Fibroblast of villous mesenchyme (primary cell): Measurements from ENCODE around the gene KISS1R. TPM values are rescaled to one million over a fixed set of nuclear protein-coding genes. Genes with fewer than 3 reads are reported as not detected.

Source experiments
- DNase-seq: peaks from one replicate; pipeline ENCODE4 v3.0.0-alpha.2; 2010; ENCODE audit warnings: low read depth
- H3K4me3 ChIP-seq: 2 replicates; pipeline ENCODE4 v1.5.1; 2011; ENCODE audit warnings: low read depth, mild to moderate bottlenecking, low read length
- CTCF ChIP-seq: IDR thresholded peaks from 2 replicates; pipeline ENCODE4 v1.5.1; 2012; ENCODE audit warnings: low read depth, mild to moderate bottlenecking, low read length; ENCODE audit not compliant: insufficient read depth
- total RNA-seq: library from RNA; depleted of rRNA; stranded (reverse); fragments of >200 nt; gene quantifications from 2 replicates; pipeline ENCODE4 v1.2.3, GENCODE V29; 2012

KISS1R gene
- total RNA-seq, 1 donor = not detected

- TF ChIP-seq CTCF = no peak
- peak overlapping the region; percentile 17 for H3K4me3 ChIP-seq
- DNase-seq = no peak
Observed at GRCh38 chr19:911197-912033, 5.7 kb upstream of the KISS1R start.

- DNase-seq = no peak
- peak overlapping the region; percentile 89 for H3K4me3 ChIP-seq
- no peak for TF ChIP-seq CTCF
Observed at GRCh38 chr19:912181-913079, 4.7 kb upstream of the KISS1R start.

- TF ChIP-seq CTCF = no peak
- DNase-seq = peak; percentile 63
- peak within 1 kb of the TSS; percentile 89 for H3K4me3 ChIP-seq
Observed at GRCh38 chr19:913080-913748, 3.9 kb upstream of the KISS1R start, which contains the start of gene R3HDM4. TSS of gene R3HDM4 (minus strand) at chr19:913219. CDS start at chr19:913157, 62 bp downstream.

GRCh38 chr19:916645-917322 is 349 bp upstream of the KISS1R start:
- DNase-seq = no peak
- no peak for TF ChIP-seq CTCF
- H3K4me3 ChIP-seq = peak overlapping the region; percentile 21

- no peak for DNase-seq
- no peak overlapping the region for H3K4me3 ChIP-seq
- no peak for TF ChIP-seq CTCF
Observed at GRCh38 chr19:918152-918437, 962 bp downstream of the KISS1R start.

- DNase-seq = no peak
- TF ChIP-seq CTCF = no peak
- H3K4me3 ChIP-seq = no peak overlapping the region
Observed at GRCh38 chr19:918481-919198, 1.5 kb downstream of the KISS1R start.
